Suprapubic skin (tissue), 4 donors: ENCODE measurements around the gene PGK2. TPM values are rescaled to one million over a fixed set of nuclear protein-coding genes. Genes with fewer than 3 reads are reported as not detected.

Experiments used
- DNase-seq, 2 donors: peaks; one replicate each; pipeline ENCODE4 v3.0.0-alpha.2; 2019; ENCODE audit warnings: low spot score in 2 of 2
- H3K27ac ChIP-seq: fragments of 200-600 bp; sonication (generic); one replicate; pipeline ENCODE4 v1.5.1; 2019
- H3K27me3 ChIP-seq: fragments of 200-600 bp; sonication (generic); one replicate; pipeline ENCODE4 v1.5.1; 2019
- H3K36me3 ChIP-seq: fragments of 200-600 bp; sonication (generic); one replicate; pipeline ENCODE4 v1.5.1; 2019
- H3K4me1 ChIP-seq: fragments of 200-600 bp; sonication (generic); one replicate; pipeline ENCODE4 v1.5.1; 2019
- H3K4me3 ChIP-seq: fragments of 200-600 bp; sonication (generic); one replicate; pipeline ENCODE4 v1.5.1; 2019; ENCODE audit warnings: mild to moderate bottlenecking
- H3K9me3 ChIP-seq: fragments of 200-600 bp; sonication (generic); one replicate; pipeline ENCODE4 v1.5.1; 2019
- CTCF ChIP-seq, 2 donors: fragments of 200-600 bp in 1 of 2; fragments of 450-650 bp in 1 of 2; sonication (generic) in 1 of 2; IDR thresholded peaks; one replicate each; pipeline ENCODE4 v1.5.1; 2016 to 2019; ENCODE audit warnings: antibody characterized with exemption in 2 of 2, mild to moderate bottlenecking in 1 of 2, moderate library complexity in 1 of 2
- EP300 ChIP-seq: sonication (generic); formaldehyde crosslinking; IDR thresholded peaks from one replicate; pipeline ENCODE4 v1.6.1; 2017; ENCODE audit warnings: antibody characterized with exemption
- POLR2A ChIP-seq, 2 donors: fragments of 450-650 bp; IDR thresholded peaks; one replicate each; pipeline ENCODE4 v1.6.1; 2017; ENCODE audit warnings: antibody characterized with exemption in 2 of 2, mild to moderate bottlenecking in 2 of 2, moderate library complexity in 2 of 2
- POLR2AphosphoS5 ChIP-seq, 3 donors: sonication (generic); formaldehyde crosslinking; IDR thresholded peaks; one replicate each; pipeline ENCODE4 v1.6.1; 2017; ENCODE audit warnings: antibody characterized with exemption in 3 of 3
- WGBS: methylation state at CpG from one replicate; pipeline ENCODE4 v1.1.5; 2018; 5-methylcytosine and 5-hydroxymethylcytosine counted together
- total RNA-seq, 4 donors: library from RNA; depleted of rRNA; stranded (reverse); fragments of >200 nt; gene quantifications; one replicate each; pipeline ENCODE4 v1.1.0, GENCODE V29; 2016

Gene PGK2
- not detected for total RNA-seq

- H3K4me1 ChIP-seq, result no peaks in the 10 kb centered on the region
- H3K4me3 ChIP-seq, result no peak within 1 kb of the TSS
- 87% methylated on average over 8 of the region's 8 CpGs for WGBS
- H3K36me3 ChIP-seq, result no peaks in the 10 kb centered on the region
- no peaks in the 10 kb centered on the region for H3K27me3 ChIP-seq
- H3K9me3 ChIP-seq, result no peaks in the 10 kb centered on the region
- TF ChIP-seq POLR2AphosphoS5 (IDR thresholded peaks at IDR 0.05) (no peak), CTCF (IDR thresholded peaks at IDR 0.05) (no peak), POLR2A (IDR thresholded peaks at IDR 0.05) (no peak), EP300 (no peak)
- H3K27ac ChIP-seq, result no peak within 1 kb of the TSS
- DNase-seq, result no peak
These were observed at the start of gene PGK2 for GRCh38 chr6:49787176-49787575. TSS of gene PGK2 (minus strand) at chr6:49787285. CDS start at chr6:49787187, 98 bp downstream.

GRCh38 chr6:49835140-49835539 is 48.1 kb upstream of the PGK2 start:
- DNase-seq, result no peak
- no peaks in the 10 kb centered on the region for H3K4me1 ChIP-seq
- H3K27ac ChIP-seq, result no peak overlapping the region
- TF ChIP-seq EP300, result no peak
- TF ChIP-seq POLR2AphosphoS5 (IDR thresholded peaks at IDR 0.05), result no peak
- TF ChIP-seq CTCF (IDR thresholded peaks at IDR 0.05), result no peak
- no peak for TF ChIP-seq POLR2A (IDR thresholded peaks at IDR 0.05)
- H3K36me3 ChIP-seq, result no peaks in the 10 kb centered on the region
- H3K27me3 ChIP-seq, result no peaks in the 10 kb centered on the region
- no peak overlapping the region for H3K4me3 ChIP-seq
- WGBS, result 81% methylated on average over 3 of the region's 3 CpGs
- no peaks in the 10 kb centered on the region for H3K9me3 ChIP-seq

- 84% methylated on average over 1 of the region's 1 CpG for WGBS
- no peaks in the 10 kb centered on the region for H3K9me3 ChIP-seq
- no peak for DNase-seq
- H3K4me1 ChIP-seq, result no peaks in the 10 kb centered on the region
- no peak overlapping the region for H3K4me3 ChIP-seq
- no peaks in the 10 kb centered on the region for H3K36me3 ChIP-seq
- no peak overlapping the region for H3K27ac ChIP-seq
- TF ChIP-seq POLR2AphosphoS5 (IDR thresholded peaks at IDR 0.05), result no peak
- TF ChIP-seq EP300, result no peak
- no peak for TF ChIP-seq CTCF (IDR thresholded peaks at IDR 0.05)
- no peak for TF ChIP-seq POLR2A (IDR thresholded peaks at IDR 0.05)
- no peaks in the 10 kb centered on the region for H3K27me3 ChIP-seq
These were observed 46.3 kb upstream of the PGK2 start for GRCh38 chr6:49833386-49833785.

GRCh38 chr6:49826743-49827406 is 39.8 kb upstream of the PGK2 start:
- no peaks in the 10 kb centered on the region for H3K36me3 ChIP-seq
- no peak overlapping the region for H3K4me3 ChIP-seq
- WGBS, result 62% methylated on average over 5 of the region's 5 CpGs
- no peak overlapping the region for H3K27ac ChIP-seq
- H3K9me3 ChIP-seq, result no peaks in the 10 kb centered on the region
- no peaks in the 10 kb centered on the region for H3K27me3 ChIP-seq
- no peaks in the 10 kb centered on the region for H3K4me1 ChIP-seq
- DNase-seq, result no peak
- TF ChIP-seq EP300 (no peak), POLR2AphosphoS5 (IDR thresholded peaks at IDR 0.05) (no peak), POLR2A (IDR thresholded peaks at IDR 0.05) (no peak), CTCF (IDR thresholded peaks at IDR 0.05) (no peak)

GRCh38 chr6:49815166-49815565 is 28.1 kb upstream of the PGK2 start:
- no peaks in the 10 kb centered on the region for H3K4me1 ChIP-seq
- H3K36me3 ChIP-seq, result no peaks in the 10 kb centered on the region
- no peaks in the 10 kb centered on the region for H3K27me3 ChIP-seq
- DNase-seq, result no peak
- 98% methylated on average over 2 of the region's 2 CpGs for WGBS
- H3K27ac ChIP-seq, result no peak overlapping the region
- TF ChIP-seq EP300 (no peak), CTCF (IDR thresholded peaks at IDR 0.05) (no peak), POLR2AphosphoS5 (IDR thresholded peaks at IDR 0.05) (no peak), POLR2A (IDR thresholded peaks at IDR 0.05) (no peak)
- H3K4me3 ChIP-seq, result no peak overlapping the region
- no peaks in the 10 kb centered on the region for H3K9me3 ChIP-seq
